Stimulated activated CD8-positive, alpha-beta memory T cell treated with anti-CD3 and anti-CD28 coated beads, Interleukin-7, amount 100 ng/mL, for 1 hour (primary cell): ENCODE measurements around the gene SARS2.
"Not testable (repeated sequence)": the region's sequence is repeated elsewhere in the genome, so short reads cannot be mapped to it uniquely, and the experiment has no call there.

Experiments
- DNase-seq, 2 donors: peaks; one replicate each; pipeline ENCODE4 v3.0.0-alpha.2; 2020; ENCODE audit warnings: low read depth in 2 of 2

Gene SARS2

GRCh38 chr19:38946229-38947010 lies 15.9 kb upstream of the SARS2 start:
- no peak for DNase-seq

- no peak for DNase-seq
Measured at GRCh38 chr19:38945562-38946228, 15.1 kb upstream of the SARS2 start.

- DNase-seq, result no peak
Measured at GRCh38 chr19:38944981-38945506, 14.5 kb upstream of the SARS2 start.

- DNase-seq, result no peak
Measured at GRCh38 chr19:38942471-38943181, 12.1 kb upstream of the SARS2 start.

GRCh38 chr19:38941979-38942378 lies 11.4 kb upstream of the SARS2 start:
- DNase-seq, result no peak

- not testable (repeated sequence) for DNase-seq
Measured at GRCh38 chr19:38941466-38941865, 10.9 kb upstream of the SARS2 start.

GRCh38 chr19:38939957-38940356 lies 9.4 kb upstream of the SARS2 start:
- no peak for DNase-seq

- no peak for DNase-seq
Measured at GRCh38 chr19:38933544-38933943, 3.0 kb upstream of the SARS2 start.

- DNase-seq, result no peak
Measured at GRCh38 chr19:38932425-38933179, 2.0 kb upstream of the SARS2 start.

- no peak for DNase-seq
Measured at GRCh38 chr19:38931521-38931793, 894 bp upstream of the SARS2 start.

GRCh38 chr19:38930776-38931520 lies 385 bp upstream of the SARS2 start, which contains the start of gene MRPS12:
Gene MRPS12 (plus strand): TSS chr19:38930944. CDS start chr19:38931295, 351 bp downstream.
- peak; percentile 92 to 95 for DNase-seq

GRCh38 chr19:38928391-38929001 lies 2.1 kb downstream of the SARS2 start:
- DNase-seq, result no peak

GRCh38 chr19:38924388-38924787 lies 6.2 kb downstream of the SARS2 start:
- DNase-seq, result peak in 1 of 2 donors; percentile 20

- no peak for DNase-seq
Measured at GRCh38 chr19:38922482-38922881, 8.1 kb downstream of the SARS2 start.

GRCh38 chr19:38921420-38922274 lies 8.9 kb downstream of the SARS2 start:
- DNase-seq, result no peak

GRCh38 chr19:38920602-38921419 lies 9.8 kb downstream of the SARS2 start:
- DNase-seq, result no peak

- DNase-seq, result no peak
Measured at GRCh38 chr19:38919837-38920601, 10.5 kb downstream of the SARS2 start.

GRCh38 chr19:38918526-38918925 lies 12.0 kb downstream of the SARS2 start:
- DNase-seq, result no peak
